Measurements from ENCODE around the gene SORCS2. TPM values are rescaled to one million over a fixed set of nuclear protein-coding genes. Genes with fewer than 3 reads are reported as not detected.

The SORCS2 gene
- total RNA-seq, 2 donors from 2014 or later: 0.25 TPM; not detected in 1

GRCh38 chr4:7610841-7611240 is 418.5 kb downstream of the SORCS2 start:
- no peak overlapping the region for H3K27ac Mint-ChIP-seq
- H3K36me3 Mint-ChIP-seq: no peaks in the 10 kb centered on the region
- no peaks in the 10 kb centered on the region for H3K9me3 Mint-ChIP-seq
- DNase-seq (ENCODE audit: low spot score in 2 of 2): no peak
- ATAC-seq: no peak

GRCh38 chr4:7612311-7612897 is 420.1 kb downstream of the SORCS2 start:
- H3K9me3 Mint-ChIP-seq: no peaks in the 10 kb centered on the region
- DNase-seq (ENCODE audit: low spot score in 2 of 2) (no peak), ATAC-seq (no peak)
- H3K27ac Mint-ChIP-seq: no peak overlapping the region
- no peaks in the 10 kb centered on the region for H3K36me3 Mint-ChIP-seq

GRCh38 chr4:7614350-7614949 is 422.1 kb downstream of the SORCS2 start:
- no peak overlapping the region for H3K27ac Mint-ChIP-seq
- no peak for DNase-seq (ENCODE audit: low spot score in 2 of 2)
- ATAC-seq: no peak

GRCh38 chr4:7616193-7616592 is 423.9 kb downstream of the SORCS2 start:
- H3K9me3 Mint-ChIP-seq: no peaks in the 10 kb centered on the region
- ATAC-seq: no peak
- no peak overlapping the region for H3K27ac Mint-ChIP-seq
- no peaks in the 10 kb centered on the region for H3K36me3 Mint-ChIP-seq
- DNase-seq (ENCODE audit: low spot score in 2 of 2): no peak

More at GRCh38 chr4:7614350-7614949, 422.1 kb downstream of the SORCS2 start:
- Mint-ChIP-seq H3K9me3 (no peaks in the 10 kb centered on the region), H3K36me3 (no peaks in the 10 kb centered on the region)

GRCh38 chr4:7618361-7618760 is 426.0 kb downstream of the SORCS2 start:
- DNase-seq (ENCODE audit: low spot score in 2 of 2) (no peak), ATAC-seq (no peak)
- Mint-ChIP-seq H3K36me3 (no peaks in the 10 kb centered on the region), H3K9me3 (no peaks in the 10 kb centered on the region), H3K27ac (no peak overlapping the region)

GRCh38 chr4:7620086-7620813 is 427.9 kb downstream of the SORCS2 start:
- DNase-seq (ENCODE audit: low spot score in 2 of 2) (no peak), ATAC-seq (no peak)
- Mint-ChIP-seq H3K36me3 (no peaks in the 10 kb centered on the region), H3K9me3 (no peaks in the 10 kb centered on the region), H3K27ac (peak overlapping the region in 1 of 2 donors; percentile 80)

- H3K36me3 Mint-ChIP-seq: no peaks in the 10 kb centered on the region
- no peaks in the 10 kb centered on the region for H3K9me3 Mint-ChIP-seq
- DNase-seq (ENCODE audit: low spot score in 2 of 2) (no peak), ATAC-seq (no peak)
- H3K27ac Mint-ChIP-seq: no peak overlapping the region
Measured at GRCh38 chr4:7620814-7621176, 428.5 kb downstream of the SORCS2 start.

- H3K27ac Mint-ChIP-seq: no peak overlapping the region
- H3K36me3 Mint-ChIP-seq: no peaks in the 10 kb centered on the region
- DNase-seq (ENCODE audit: low spot score in 2 of 2) (no peak), ATAC-seq (no peak)
- H3K9me3 Mint-ChIP-seq: no peaks in the 10 kb centered on the region
Measured at GRCh38 chr4:7621252-7622035, 429.1 kb downstream of the SORCS2 start.

GRCh38 chr4:7622371-7622770 is 430.0 kb downstream of the SORCS2 start:
- no peak overlapping the region for H3K27ac Mint-ChIP-seq
- no peak for DNase-seq (ENCODE audit: low spot score in 2 of 2)
- no peaks in the 10 kb centered on the region for H3K9me3 Mint-ChIP-seq
- ATAC-seq: no peak
- no peaks in the 10 kb centered on the region for H3K36me3 Mint-ChIP-seq

GRCh38 chr4:7623468-7623867 is 431.1 kb downstream of the SORCS2 start:
- Mint-ChIP-seq H3K27ac (no peak overlapping the region), H3K36me3 (no peaks in the 10 kb centered on the region), H3K9me3 (no peaks in the 10 kb centered on the region)
- DNase-seq (ENCODE audit: low spot score in 2 of 2): no peak
- no peak for ATAC-seq

- DNase-seq (ENCODE audit: low spot score in 2 of 2): no peak
- H3K36me3 Mint-ChIP-seq: no peaks in the 10 kb centered on the region
- no peak overlapping the region for H3K27ac Mint-ChIP-seq
- no peaks in the 10 kb centered on the region for H3K9me3 Mint-ChIP-seq
- ATAC-seq: no peak
Measured at GRCh38 chr4:7624396-7624980, 432.1 kb downstream of the SORCS2 start.

- DNase-seq (ENCODE audit: low spot score in 2 of 2) (no peak), ATAC-seq (no peak)
- Mint-ChIP-seq H3K27ac (no peak overlapping the region), H3K36me3 (no peaks in the 10 kb centered on the region), H3K9me3 (no peaks in the 10 kb centered on the region)
Measured at GRCh38 chr4:7625071-7625470, 432.7 kb downstream of the SORCS2 start.

GRCh38 chr4:7626531-7626930 is 434.2 kb downstream of the SORCS2 start:
- no peak for DNase-seq (ENCODE audit: low spot score in 2 of 2)
- no peak overlapping the region for H3K27ac Mint-ChIP-seq
- H3K9me3 Mint-ChIP-seq: no peaks in the 10 kb centered on the region
- no peaks in the 10 kb centered on the region for H3K36me3 Mint-ChIP-seq
- ATAC-seq: no peak

GRCh38 chr4:7627251-7628250 is 435.2 kb downstream of the SORCS2 start:
- H3K9me3 Mint-ChIP-seq: no peaks in the 10 kb centered on the region
- no peaks in the 10 kb centered on the region for H3K36me3 Mint-ChIP-seq
- DNase-seq (ENCODE audit: low spot score in 2 of 2) (no peak), ATAC-seq (no peak)
- H3K27ac Mint-ChIP-seq: no peak overlapping the region

- no peaks in the 10 kb centered on the region for H3K9me3 Mint-ChIP-seq
- H3K36me3 Mint-ChIP-seq: no peaks in the 10 kb centered on the region
- DNase-seq (ENCODE audit: low spot score in 2 of 2) (no peak), ATAC-seq (no peak)
- H3K27ac Mint-ChIP-seq: no peak overlapping the region
Measured at GRCh38 chr4:7628432-7628831, 436.1 kb downstream of the SORCS2 start.

Measured in activated naive CD4-positive, alpha-beta T cell treated with anti-CD3 and anti-CD28 coated beads, Interleukin-2, amount 50 U/mL, for 72 hours (primary cell).